Cardiac muscle cell (in vitro differentiated cells and primary cell): Measurements from ENCODE around the gene GSC2. TPM values are rescaled to one million over a fixed set of nuclear protein-coding genes. Genes with fewer than 3 reads are reported as not detected.

Experiments used
- DNase-seq, 2 donors: peaks; one replicate each; pipeline versions ENCODE4 v3.0.0 to v3.0.0-alpha.2; 2010 to 2017; ENCODE audit warnings: low read depth in 1 of 2, low spot score in 1 of 2
- H3K27ac ChIP-seq: fragments of 200-600 bp; sonication (generic); 2 replicates; pipeline ENCODE4 v1.5.1; 2016
- H3K27me3 ChIP-seq: fragments of 200-600 bp; sonication (generic); 2 replicates; pipeline ENCODE4 v1.6.0; 2016; ENCODE audit warnings: control low read depth
- H3K36me3 ChIP-seq: fragments of 200-600 bp; sonication (generic); 2 replicates; pipeline ENCODE4 v1.5.1; 2016; ENCODE audit warnings: control low read depth
- H3K4me1 ChIP-seq: fragments of 200-600 bp; sonication (generic); 2 replicates; pipeline ENCODE4 v1.8.1; 2017; ENCODE audit warnings: low read depth, mild to moderate bottlenecking, mixed run types
- H3K4me3 ChIP-seq: fragments of 200-600 bp; sonication (generic); 2 replicates; pipeline ENCODE4 v1.5.1; 2016; ENCODE audit warnings: mild to moderate bottlenecking
- H3K9me3 ChIP-seq: fragments of 200-600 bp; sonication (generic); 2 replicates; pipeline ENCODE4 v1.5.1; 2017; ENCODE audit warnings: low read depth, mild to moderate bottlenecking, control low read depth
- CTCF ChIP-seq: IDR thresholded peaks from 2 replicates; pipeline ENCODE4 v1.5.1; 2012; ENCODE audit warnings: low read depth, mild to moderate bottlenecking, low read length
- polyA plus RNA-seq: library from polyadenylated mRNA; unstranded; fragments of >200 nt; fragmentation: Nextera tagmentation; extraction: Ambion mirVana; gene quantifications from 2 replicates; pipeline ENCODE4 v1.2.1, GENCODE V29; 2016
- total RNA-seq: library from RNA; depleted of rRNA; stranded (reverse); fragments of >200 nt; gene quantifications from 2 replicates; pipeline ENCODE4 v1.2.3, GENCODE V29; 2016

GSC2 gene
- total and polyA plus RNA-seq, 2 experiments from 2014 or later: not detected

- no peak overlapping the region for H3K27ac ChIP-seq
- no peak for DNase-seq
Observed at GRCh38 chr22:19132153-19132552, 17.9 kb downstream of the GSC2 start.

GRCh38 chr22:19131685-19132015 is 18.4 kb downstream of the GSC2 start:
- no peak for TF ChIP-seq CTCF
- Histone ChIP-seq H3K9me3 (no peaks in the 10 kb centered on the region), H3K4me3 (no peak overlapping the region), H3K27me3 (no peaks in the 10 kb centered on the region), H3K36me3 (peaks cover 2% of the 10 kb centered on the region), H3K27ac (no peak overlapping the region), H3K4me1 (no peaks in the 10 kb centered on the region)
- DNase-seq: no peak

More at GRCh38 chr22:19132153-19132552, 17.9 kb downstream of the GSC2 start:
- Histone ChIP-seq H3K36me3 (peaks cover 2% of the 10 kb centered on the region), H3K4me3 (no peak overlapping the region), H3K27me3 (no peaks in the 10 kb centered on the region), H3K9me3 (no peaks in the 10 kb centered on the region), H3K4me1 (no peaks in the 10 kb centered on the region)
- no peak for TF ChIP-seq CTCF

GRCh38 chr22:19130959-19131684 is 19.0 kb downstream of the GSC2 start, which contains the start of gene TSSK2:
Gene TSSK2, plus strand, starts transcription at chr22:19131308. Its CDS starts 92 bp downstream, at chr22:19131400.
- TF ChIP-seq CTCF: no peak
- Histone ChIP-seq H3K27ac (no peak within 1 kb of the TSS), H3K9me3 (no peaks in the 10 kb centered on the region), H3K4me3 (no peak within 1 kb of the TSS), H3K4me1 (no peaks in the 10 kb centered on the region), H3K36me3 (no peaks in the 10 kb centered on the region), H3K27me3 (no peaks in the 10 kb centered on the region)
- DNase-seq: no peak

GRCh38 chr22:19129871-19130270 is 20.2 kb downstream of the GSC2 start:
- no peaks in the 10 kb centered on the region for H3K4me1 ChIP-seq
- H3K36me3 ChIP-seq: no peaks in the 10 kb centered on the region
- no peaks in the 10 kb centered on the region for H3K9me3 ChIP-seq
- DNase-seq: no peak
- no peak overlapping the region for H3K27ac ChIP-seq
- no peak for TF ChIP-seq CTCF
- H3K27me3 ChIP-seq: no peaks in the 10 kb centered on the region
- H3K4me3 ChIP-seq: no peak overlapping the region

GRCh38 chr22:19128946-19129727 is 21.0 kb downstream of the GSC2 start:
- DNase-seq: no peak
- H3K4me3 ChIP-seq: no peak overlapping the region
- no peaks in the 10 kb centered on the region for H3K27me3 ChIP-seq
- H3K9me3 ChIP-seq: no peaks in the 10 kb centered on the region
- no peak for TF ChIP-seq CTCF
- H3K27ac ChIP-seq: no peak overlapping the region
- no peaks in the 10 kb centered on the region for H3K36me3 ChIP-seq
- no peaks in the 10 kb centered on the region for H3K4me1 ChIP-seq
